Midbrain (tissue), 1 donor: ENCODE measurements around the gene ATG9A.
"Not testable (repeated sequence)": the region's sequence is repeated elsewhere in the genome, so short reads cannot be mapped to it uniquely, and the experiment has no call there.

Source experiments
- DNase-seq: peaks from one replicate; lab custom pipeline; 2025; lab: John Stamatoyannopoulos, UW

Gene ATG9A

DNA sequence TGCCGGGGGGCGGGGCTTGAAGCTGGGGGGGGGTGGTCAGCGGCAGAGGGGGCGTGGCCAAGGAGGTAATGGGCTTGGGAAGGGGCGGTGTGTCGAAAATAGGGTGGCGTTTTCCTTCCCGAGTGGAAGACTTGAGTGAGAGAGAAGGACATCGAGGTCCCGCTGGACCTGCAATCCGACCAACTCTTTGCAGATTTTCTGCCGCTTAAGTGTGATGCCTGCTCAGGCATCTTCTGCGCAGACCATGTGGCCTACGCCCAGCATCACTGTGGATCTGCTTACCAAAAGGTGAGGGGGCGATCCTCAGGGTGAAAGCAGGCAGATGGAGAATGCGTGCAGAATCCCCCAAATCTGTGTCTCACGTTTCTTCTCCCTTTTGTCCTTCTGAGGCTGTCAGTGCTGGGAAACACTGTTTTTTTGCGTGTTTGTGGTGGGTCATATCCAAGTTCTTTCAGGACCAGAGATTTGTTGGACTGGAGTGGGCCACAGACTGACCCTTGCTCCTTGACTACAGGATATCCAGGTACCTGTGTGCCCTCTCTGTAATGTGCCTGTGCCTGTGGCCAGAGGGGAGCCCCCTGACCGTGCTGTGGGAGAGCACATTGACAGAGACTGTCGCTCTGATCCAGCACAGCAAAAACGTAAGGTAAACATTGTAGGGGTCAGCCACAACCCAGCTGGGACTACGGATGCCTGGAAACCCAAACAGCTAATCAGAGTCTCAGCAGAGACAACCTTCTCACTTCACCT lies 22.1 kb downstream of the ATG9A start:
- no peak for DNase-seq

DNA sequence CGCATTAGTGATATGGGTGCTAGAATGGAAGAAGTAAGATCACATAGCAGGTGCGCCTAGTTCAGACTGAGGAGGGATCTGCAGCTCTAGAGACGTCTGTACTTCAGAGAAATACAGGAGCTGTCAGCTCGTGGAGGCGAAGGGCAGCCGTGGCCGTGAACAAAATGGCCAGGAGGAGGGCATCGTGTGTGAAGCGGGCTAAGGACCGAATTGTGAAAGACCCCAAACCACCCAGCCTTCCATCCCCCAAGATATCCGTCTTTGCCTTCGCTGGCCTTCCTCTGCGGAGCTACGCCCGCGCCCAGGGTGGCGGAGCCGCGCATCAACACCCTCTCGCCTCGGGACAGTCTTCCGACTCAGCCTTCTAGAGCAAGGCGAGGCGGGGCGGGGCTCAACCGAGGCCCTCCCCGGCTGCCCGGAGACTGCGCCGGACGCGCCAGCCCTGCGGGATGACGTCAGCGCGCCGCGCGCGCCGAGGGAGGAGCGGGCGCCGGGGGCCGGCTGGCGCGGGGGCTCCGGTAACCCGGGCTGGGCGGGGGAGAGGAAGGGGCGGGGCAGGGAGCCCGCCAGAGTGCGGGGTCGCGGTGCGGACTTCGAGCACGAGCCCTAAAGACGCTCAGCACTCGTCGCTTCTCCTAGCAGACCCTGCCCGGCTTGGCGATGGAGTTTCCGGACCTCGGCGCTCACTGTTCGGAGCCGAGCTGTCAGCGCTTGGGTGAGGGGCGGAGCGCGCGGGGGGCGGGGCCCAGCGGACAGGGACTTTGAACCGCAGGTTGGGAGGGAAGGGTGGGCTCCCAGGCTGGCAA lies 22.9 kb downstream of the ATG9A start, which contains the start of gene ZFAND2B:
Gene ZFAND2B (plus strand): TSS at position 455 of the 806 bp plus-strand sequence. CDS start 206 bp downstream, at position 661.
- peak; percentile 95 for DNase-seq

DNA sequence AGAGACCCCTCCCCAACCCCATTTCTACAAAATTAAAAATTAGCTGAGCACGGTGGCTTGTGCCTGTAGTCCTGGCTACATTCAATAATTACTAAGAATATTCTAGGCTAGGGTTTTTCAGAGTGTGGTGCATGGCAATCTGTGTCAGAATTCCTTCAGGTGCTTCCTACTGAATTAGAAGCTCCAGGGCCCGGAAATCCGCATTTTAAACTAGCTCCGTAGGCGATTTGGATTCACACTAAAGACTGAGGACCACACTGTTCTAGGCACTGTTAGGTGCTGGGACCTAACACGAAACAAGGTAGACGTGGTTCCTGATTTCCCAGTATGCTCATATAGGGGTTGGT lies 23.5 kb downstream of the ATG9A start:
- DNase-seq: no peak

DNA sequence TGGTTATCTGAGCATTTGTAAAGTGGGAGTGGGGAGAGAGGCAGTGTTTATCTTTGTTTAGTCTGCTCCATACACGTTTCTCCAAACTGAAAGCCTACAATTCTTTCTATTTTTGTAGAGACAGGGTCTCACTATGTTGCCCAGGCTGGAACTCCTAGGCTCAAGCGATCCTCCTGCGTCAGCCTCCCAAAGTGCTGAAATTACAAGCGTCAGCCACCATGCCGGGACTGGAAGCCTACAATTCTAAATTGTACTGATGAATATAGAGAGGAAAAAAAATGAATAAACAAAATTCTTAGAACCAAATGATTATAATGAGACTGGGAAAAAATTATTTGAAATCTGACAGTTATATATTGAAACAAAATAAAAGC lies 24.3 kb downstream of the ATG9A start:
- no peak for DNase-seq

DNA sequence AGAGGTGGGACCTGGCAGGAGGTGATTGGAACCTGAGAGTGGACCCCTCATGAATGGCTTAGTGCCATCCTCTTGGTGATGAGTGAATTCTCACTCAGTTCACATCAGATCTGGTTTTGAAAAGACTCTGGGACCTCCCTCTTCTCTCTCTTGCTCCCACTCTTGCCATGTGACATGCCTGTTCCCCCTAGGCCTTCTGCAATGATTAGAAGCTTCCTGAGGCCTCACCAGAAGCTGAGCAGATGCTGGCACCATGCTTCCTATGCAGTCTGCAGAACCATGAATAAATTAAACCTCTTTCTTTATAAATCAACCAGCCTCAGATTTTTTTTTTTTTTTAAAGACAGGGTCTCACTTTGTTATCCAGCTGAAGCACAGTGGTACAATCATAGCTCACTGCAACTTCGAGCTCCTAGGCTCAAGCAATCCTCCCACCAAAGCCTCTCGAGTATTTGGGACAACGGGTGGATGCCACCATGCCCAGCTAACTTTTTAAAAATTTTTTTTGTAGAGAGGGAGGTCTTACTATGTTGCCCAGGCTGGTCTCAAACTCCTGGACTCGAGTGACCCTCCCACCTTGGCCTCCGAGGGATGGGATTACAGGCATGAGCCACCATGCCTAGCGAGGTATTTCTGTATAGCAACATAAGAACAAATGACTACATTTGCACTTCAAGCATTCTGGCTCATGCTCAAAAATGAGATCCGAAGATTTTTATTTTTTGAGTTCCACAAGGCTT lies 24.8 kb downstream of the ATG9A start:
- no peak for DNase-seq

DNA sequence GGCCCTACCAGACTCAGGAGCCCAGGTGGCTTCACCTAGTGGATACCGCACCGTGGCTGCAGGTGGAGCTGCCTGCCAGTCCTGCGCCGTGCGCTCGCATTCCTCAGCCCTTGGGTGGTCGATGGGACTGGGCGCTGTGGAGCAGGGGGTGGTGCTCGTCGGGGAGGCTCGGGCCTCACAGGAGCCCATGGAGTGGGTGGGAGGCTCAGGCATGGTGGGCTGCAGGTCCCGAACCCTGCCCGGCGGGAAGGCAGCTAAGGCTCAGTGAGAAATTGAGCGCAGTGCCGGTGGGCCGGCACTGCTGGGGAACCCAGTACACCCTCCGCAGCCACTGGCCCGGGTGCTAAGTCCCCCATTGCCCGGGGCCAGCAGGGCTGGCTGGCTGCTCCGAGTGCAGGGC lies 28.1 kb downstream of the ATG9A start:
- not testable (repeated sequence) for DNase-seq

DNA sequence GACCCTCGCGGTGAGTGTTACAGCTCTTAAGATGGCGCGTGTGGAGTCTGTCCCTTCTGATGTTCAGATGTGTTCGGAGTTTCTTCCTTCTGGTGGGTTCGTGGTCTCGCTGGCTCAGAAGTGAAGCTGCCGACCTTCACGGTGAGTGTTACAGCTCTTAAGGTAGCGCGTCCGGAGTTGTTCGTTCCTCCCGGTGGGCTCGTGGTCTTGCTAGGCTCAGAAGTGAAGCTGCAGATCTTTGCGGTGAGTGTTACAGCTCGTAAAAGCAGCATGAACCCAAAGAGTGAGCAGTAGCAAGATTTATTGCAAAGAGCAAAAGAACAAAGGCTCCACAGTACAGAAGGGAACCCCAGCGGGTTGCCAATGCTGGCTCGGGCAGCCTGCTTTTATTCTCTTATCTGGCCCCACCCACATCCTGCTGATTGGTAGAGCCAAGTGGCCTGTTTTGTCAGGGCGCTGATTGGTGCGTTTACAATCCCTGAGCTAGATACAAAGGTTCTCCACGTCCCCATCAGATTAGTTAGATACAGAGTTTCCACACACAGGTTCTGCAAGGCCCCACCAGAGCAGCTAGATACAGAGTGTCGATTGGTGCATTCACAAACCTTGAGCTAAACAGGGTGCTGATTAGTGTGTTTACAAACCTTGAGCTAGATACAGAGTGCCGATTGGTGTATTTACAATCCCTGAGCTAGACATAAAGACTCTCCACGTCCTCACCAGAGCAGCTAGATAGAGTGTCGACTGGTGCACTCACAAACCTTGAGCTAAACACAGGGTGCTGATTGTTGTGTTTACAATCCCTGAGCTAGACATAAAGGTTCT lies 28.7 kb downstream of the ATG9A start:
- not testable (repeated sequence) for DNase-seq

DNA sequence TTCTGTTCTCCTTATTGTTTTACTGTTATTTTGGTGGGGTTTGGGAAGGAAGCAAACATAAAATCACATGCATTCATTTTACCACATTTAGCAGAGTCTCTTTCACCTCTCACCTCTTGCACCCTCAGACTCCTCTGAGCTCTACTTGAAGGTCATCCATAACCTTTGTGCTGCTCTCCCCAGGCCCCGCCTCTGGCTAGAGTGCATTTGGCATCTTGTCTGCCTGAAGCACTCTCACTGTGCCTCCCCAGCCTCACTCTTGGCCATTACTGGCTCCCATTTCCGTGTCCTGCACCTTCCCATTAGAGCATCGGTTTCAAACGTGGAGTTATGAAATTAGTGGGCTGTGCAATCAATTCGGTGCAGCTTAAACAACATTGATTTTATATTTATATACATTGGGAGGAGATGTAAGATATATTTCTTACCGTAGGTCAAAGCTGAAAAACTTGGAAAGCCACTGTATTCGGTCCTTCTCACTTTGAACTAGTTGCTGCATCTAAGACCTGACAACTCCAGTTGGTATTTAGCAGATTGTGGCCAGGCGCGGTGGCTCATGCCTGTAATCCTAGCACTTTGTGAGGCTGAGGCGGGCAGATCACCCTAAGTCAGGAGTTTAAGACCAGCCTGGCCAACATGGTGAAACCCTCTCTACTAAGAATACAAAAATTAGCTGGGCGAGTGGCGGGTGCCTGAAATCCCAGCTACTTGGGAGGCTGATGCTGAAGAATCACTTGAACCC lies 29.8 kb downstream of the ATG9A start:
- DNase-seq: no peak

DNA sequence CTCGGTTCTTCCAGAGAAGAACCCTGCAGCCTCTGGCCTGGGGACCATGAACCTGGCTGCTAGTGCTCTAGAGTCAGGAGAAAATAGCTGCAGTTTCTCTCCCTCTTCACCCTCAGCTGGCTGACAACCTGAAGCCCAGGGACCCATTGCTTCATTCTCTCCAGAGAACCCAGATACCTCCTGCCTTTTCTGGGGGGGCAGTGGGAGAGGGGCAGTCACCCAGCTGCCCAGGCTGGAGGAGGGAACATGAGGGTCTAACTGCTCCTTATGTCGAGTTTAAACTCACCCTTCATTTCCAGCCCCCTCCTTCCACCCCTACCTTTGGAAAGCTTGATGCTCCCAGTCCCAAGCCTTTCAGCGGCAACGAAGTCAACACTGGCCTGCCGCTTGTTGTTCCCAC lies 30.5 kb downstream of the ATG9A start:
- DNase-seq: no peak

DNA sequence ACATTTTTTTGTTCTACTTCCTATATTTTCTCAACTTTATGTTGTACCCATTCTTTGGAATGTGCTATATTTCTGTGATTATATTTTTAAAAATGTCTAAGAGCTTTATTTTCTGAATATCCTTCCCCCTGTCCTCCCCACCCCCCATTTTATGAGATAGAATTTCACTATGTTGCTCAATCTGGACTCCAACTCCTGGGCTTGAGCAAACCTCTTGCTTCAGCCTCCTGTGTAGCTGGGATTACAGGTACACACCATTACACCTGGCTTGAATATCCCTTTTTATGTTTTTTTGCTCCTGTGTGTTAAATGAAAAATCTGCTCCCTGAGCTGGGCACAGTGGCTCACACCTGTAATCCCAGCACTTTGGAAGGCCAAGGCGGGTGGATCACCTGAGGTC lies 32.0 kb downstream of the ATG9A start:
- DNase-seq: no peak

DNA sequence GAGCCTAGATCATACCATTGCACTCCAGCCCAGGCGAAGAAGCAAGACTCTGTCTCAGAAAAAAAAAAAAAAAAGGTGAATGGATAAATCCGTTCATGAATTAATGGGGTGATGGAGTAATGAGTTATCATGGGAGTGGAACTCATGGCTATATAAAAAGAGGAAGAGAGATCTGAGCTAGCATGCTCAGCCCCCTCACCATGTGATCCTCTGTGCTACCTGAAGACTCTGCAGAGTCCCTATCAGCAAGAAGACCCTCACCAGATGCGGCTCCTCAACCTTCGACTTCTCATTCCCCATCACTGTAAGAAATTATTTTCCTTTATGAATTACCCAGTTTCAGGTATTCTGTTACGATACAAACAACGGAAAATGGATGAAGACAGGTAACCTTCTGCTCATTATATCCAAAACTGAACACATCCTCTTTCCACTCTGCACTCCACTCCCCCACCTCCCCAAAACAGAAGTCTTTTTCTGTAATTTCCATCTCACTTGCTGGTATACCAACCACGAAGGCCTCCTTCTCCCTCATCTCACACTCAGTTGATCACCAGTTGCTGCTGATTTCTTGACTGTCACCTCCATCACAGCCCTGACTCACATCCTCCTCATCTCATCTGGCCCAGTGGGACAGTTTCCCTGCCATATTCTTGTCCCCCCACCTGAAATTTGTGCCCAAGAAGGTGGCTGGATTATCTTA lies 42.5 kb downstream of the ATG9A start:
- DNase-seq: no peak

DNA sequence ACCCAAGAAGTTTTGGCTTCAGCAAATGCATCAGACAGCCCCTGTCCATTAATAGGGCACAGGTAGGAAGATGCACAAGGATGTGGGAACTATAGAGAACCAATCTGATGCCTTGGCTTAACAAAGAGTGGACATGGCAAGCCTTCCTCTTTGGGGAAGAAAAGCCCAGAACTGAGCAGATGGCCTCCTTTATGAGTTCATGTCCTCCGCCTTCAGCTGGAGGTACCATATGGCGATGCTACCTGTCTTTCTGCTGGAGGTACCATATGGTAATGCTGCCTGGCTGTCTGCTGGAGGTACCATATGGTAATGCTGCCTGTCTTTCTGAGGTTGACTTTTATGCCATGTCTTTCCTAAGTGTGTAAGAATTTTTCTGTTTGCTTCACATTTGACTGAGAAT lies 45.3 kb downstream of the ATG9A start:
- no peak for DNase-seq

DNA sequence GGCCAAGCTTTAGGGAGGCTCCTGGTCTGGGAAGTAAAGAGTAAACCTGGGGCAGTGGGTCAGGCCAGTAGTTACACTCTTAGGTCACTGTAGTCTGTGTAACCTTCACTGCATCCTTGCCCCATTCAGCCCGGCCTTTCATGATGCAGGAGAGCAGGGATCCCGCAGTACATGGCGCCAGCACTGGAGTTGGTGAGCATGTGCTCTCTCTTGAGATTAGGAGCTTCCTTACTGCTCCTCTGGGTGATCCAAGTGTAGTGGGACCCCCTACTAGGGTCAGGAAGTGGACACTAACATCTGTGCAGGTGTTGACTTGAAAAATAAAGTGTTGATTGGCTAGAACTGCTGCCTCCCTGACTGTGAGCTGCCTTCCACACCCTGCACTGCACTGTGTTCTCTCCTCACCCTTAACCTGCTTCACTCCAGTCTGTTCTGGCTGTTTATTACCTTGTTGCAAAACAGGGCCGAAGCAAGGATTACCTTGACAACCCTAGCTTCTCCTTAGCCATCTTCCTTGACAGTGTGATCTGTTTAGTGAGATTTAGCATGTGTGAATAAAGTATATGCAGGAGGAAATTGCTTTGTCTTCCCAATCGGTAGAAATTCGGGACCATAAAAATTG lies 46.2 kb downstream of the ATG9A start:
- no peak for DNase-seq

DNA sequence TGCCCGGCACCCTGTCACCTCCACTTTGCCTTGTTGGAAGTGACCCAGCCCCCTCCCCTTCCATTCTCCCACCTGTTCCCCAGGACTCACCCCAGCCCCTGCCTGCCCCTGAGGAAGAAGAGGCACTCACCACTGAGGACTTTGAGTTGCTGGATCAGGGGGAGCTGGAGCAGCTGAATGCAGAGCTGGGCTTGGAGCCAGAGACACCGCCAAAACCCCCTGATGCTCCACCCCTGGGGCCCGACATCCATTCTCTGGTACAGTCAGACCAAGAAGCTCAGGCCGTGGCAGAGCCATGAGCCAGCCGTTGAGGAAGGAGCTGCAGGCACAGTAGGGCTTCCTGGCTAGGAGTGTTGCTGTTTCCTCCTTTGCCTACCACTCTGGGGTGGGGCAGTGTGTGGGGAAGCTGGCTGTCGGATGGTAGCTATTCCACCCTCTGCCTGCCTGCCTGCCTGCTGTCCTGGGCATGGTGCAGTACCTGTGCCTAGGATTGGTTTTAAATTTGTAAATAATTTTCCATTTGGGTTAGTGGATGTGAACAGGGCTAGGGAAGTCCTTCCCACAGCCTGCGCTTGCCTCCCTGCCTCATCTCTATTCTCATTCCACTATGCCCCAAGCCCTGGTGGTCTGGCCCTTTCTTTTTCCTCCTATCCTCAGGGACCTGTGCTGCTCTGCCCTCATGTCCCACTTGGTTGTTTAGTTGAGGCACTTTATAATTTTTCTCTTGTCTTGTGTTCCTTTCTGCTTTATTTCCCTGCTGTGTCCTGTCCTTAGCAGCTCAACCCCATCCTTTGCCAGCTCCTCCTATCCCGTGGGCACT lies 46.9 kb downstream of the ATG9A start:
- no peak for DNase-seq

DNA sequence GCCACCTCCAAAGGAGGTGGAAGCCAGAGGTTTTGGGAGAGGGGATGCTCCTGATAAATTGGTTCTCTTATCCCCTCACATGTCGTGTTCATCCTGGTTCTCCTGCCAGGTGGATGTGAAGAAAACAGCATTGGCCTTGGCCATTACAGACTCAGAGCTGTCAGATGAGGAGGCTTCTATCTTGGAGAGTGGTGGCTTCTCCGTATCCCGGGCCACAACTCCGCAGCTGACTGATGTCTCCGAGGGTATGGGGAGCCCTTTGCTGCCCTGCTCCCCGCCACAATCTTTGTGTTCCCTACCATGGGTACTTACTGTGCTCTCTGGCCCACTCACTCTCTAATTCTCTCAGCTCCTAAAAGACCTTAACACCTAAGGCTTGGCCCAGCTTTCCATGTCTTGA lies 47.9 kb downstream of the ATG9A start:
- DNase-seq: no peak

DNA sequence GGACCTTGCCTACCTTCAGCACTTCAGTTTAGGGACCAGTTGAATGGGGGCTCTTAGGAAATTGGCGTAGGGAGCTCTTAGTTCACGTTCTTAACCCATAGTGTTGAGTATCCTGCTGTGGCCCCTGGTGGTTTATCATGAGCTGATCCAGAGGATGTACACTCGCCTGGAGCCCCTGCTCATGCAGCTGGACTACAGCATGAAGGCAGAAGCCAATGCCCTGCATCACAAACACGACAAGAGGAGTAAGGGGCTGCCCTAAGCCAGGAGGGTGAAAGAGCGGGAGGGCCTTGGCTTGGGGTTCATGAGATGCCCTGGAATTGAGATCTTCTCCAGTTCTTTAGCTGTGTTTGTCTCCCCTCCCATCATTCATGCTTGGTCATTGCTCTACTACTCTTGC lies 48.5 kb downstream of the ATG9A start:
- no peak for DNase-seq

DNA sequence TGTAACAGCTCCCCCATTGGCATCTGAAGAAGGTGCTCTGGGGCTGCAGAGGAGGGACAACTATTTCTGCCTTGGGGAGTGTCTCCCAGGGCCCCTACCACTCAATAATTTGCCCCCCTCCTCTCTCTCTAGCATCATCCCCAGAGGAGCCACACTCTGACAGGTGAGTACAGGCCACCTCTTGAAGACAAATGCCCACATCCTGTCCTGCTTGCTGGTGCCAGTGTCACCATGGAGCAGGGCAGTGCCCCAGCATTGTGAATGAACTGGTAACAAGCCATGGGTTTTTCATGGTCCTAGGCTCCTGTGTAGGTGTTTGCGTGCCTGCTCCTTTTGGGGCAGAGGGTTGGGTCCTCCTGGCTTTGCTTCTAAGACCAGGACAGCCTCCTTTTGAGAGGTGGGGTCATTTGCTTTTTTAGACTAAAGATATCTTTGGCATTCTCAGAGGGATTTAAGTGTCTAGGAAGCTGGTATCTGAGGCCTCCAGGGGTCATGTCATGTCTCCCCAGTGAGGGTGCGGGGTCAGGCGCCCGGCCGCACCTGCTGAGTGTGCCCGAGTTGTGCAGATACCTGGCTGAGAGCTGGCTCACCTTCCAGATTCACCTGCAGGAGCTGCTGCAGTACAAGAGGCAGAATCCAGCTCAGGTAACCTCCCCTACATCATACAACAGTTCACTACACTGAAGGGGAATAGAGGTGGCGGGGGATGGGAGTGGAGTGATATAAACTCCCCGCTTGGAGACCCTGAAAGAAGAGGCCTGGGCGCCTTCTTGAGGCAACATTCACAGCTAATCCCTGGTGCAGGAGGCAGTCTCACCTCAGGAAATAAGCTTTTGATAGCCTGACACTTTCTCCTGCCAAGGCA lies 49.6 kb downstream of the ATG9A start:
- no peak for DNase-seq
